ENCODE data around the gene SCD5. TPM values are rescaled to one million over a fixed set of nuclear protein-coding genes. Genes with fewer than 3 reads are reported as not detected.
"Not testable (repeated sequence)": the region's sequence is repeated elsewhere in the genome, so short reads cannot be mapped to it uniquely, and the experiment has no call there.

The SCD5 gene
- total RNA-seq, 1 donor from 2014 or later: 14.6 TPM

- Mint-ChIP-seq H3K36me3 (ENCODE audit: insufficient read depth) (peaks cover 42% of the 10 kb centered on the region), H3K4me3 (ENCODE audit: low read depth) (no peak overlapping the region), H3K9me3 (ENCODE audit: low read depth) (no peaks in the 10 kb centered on the region), H3K4me1 (ENCODE audit: low read depth) (no peaks in the 10 kb centered on the region), H3K27ac (no peak overlapping the region), H3K27me3 (no peaks in the 10 kb centered on the region)
- DNase-seq (ENCODE audit: low spot score, unreplicated experiment): no peak
- TF ChIP-seq CTCF (IDR thresholded peaks at IDR 0.05; ENCODE audit: unreplicated experiment): no peak
Measured at GRCh38 chr4:82825425-82825824, 26.8 kb upstream of the SCD5 start.

- Mint-ChIP-seq H3K4me3 (ENCODE audit: low read depth) (no peak overlapping the region), H3K9me3 (ENCODE audit: low read depth) (no peaks in the 10 kb centered on the region), H3K36me3 (ENCODE audit: insufficient read depth) (peaks cover 46% of the 10 kb centered on the region), H3K4me1 (ENCODE audit: low read depth) (no peaks in the 10 kb centered on the region), H3K27ac (no peak overlapping the region), H3K27me3 (no peaks in the 10 kb centered on the region)
- DNase-seq (ENCODE audit: low spot score, unreplicated experiment): no peak
- TF ChIP-seq CTCF (IDR thresholded peaks at IDR 0.05; ENCODE audit: unreplicated experiment): no peak
Measured at GRCh38 chr4:82823062-82823461, 24.5 kb upstream of the SCD5 start.

GRCh38 chr4:82820689-82821088 is 22.1 kb upstream of the SCD5 start:
- DNase-seq (ENCODE audit: low spot score, unreplicated experiment): no peak
- Mint-ChIP-seq H3K9me3 (ENCODE audit: low read depth) (no peaks in the 10 kb centered on the region), H3K4me3 (ENCODE audit: low read depth) (no peak overlapping the region), H3K27ac (no peak overlapping the region), H3K4me1 (ENCODE audit: low read depth) (no peaks in the 10 kb centered on the region), H3K27me3 (no peaks in the 10 kb centered on the region), H3K36me3 (ENCODE audit: insufficient read depth) (peaks cover 45% of the 10 kb centered on the region)
- TF ChIP-seq CTCF (IDR thresholded peaks at IDR 0.05; ENCODE audit: unreplicated experiment): no peak

GRCh38 chr4:82818664-82819662 is 20.4 kb upstream of the SCD5 start:
- H3K27me3 Mint-ChIP-seq: no peaks in the 10 kb centered on the region
- no peak for TF ChIP-seq CTCF (IDR thresholded peaks at IDR 0.05; ENCODE audit: unreplicated experiment)
- no peak overlapping the region for H3K27ac Mint-ChIP-seq
- H3K36me3 Mint-ChIP-seq (ENCODE audit: insufficient read depth): peaks cover 35% of the 10 kb centered on the region
- no peak overlapping the region for H3K4me3 Mint-ChIP-seq (ENCODE audit: low read depth)
- peaks cover 1% of the 10 kb centered on the region for H3K4me1 Mint-ChIP-seq (ENCODE audit: low read depth)
- no peaks in the 10 kb centered on the region for H3K9me3 Mint-ChIP-seq (ENCODE audit: low read depth)
- DNase-seq (ENCODE audit: low spot score, unreplicated experiment): no peak

- not testable (repeated sequence) for H3K27me3 Mint-ChIP-seq; H3K4me3 Mint-ChIP-seq (ENCODE audit: low read depth); DNase-seq (ENCODE audit: low spot score, unreplicated experiment); H3K27ac Mint-ChIP-seq; H3K9me3 Mint-ChIP-seq (ENCODE audit: low read depth)
- H3K4me1 Mint-ChIP-seq (ENCODE audit: low read depth): peaks cover 17% of the 10 kb centered on the region
- peaks cover 25% of the 10 kb centered on the region for H3K36me3 Mint-ChIP-seq (ENCODE audit: insufficient read depth)
Measured at GRCh38 chr4:82816874-82817273, 18.3 kb upstream of the SCD5 start.

- no peak for TF ChIP-seq CTCF (IDR thresholded peaks at IDR 0.05; ENCODE audit: unreplicated experiment)
- DNase-seq (ENCODE audit: low spot score, unreplicated experiment): no peak
- peaks cover 25% of the 10 kb centered on the region for H3K4me1 Mint-ChIP-seq (ENCODE audit: low read depth)
- H3K36me3 Mint-ChIP-seq (ENCODE audit: insufficient read depth): peaks cover 12% of the 10 kb centered on the region
- no peak overlapping the region for H3K27ac Mint-ChIP-seq
- no peak overlapping the region for H3K4me3 Mint-ChIP-seq (ENCODE audit: low read depth)
- no peaks in the 10 kb centered on the region for H3K27me3 Mint-ChIP-seq
- H3K9me3 Mint-ChIP-seq (ENCODE audit: low read depth): no peaks in the 10 kb centered on the region
Measured at GRCh38 chr4:82814034-82814433, 15.4 kb upstream of the SCD5 start.
